PC-3 (cell line): ENCODE data around the gene CTDSP1.

Experiments used
- EZH2 ChIP-seq: fragments of 300-600 bp; sonication (generic); IDR thresholded peaks from one replicate; pipeline ENCODE4 v1.6.1; 2017; ENCODE audit warnings: antibody characterized with exemption, mild to moderate bottlenecking, low read length; ENCODE audit not compliant: unreplicated experiment
- EZH2phosphoT487 ChIP-seq: fragments of 300-600 bp; sonication (generic); IDR thresholded peaks from 2 replicates; pipeline ENCODE4 v1.6.1; 2018; ENCODE audit warnings: mild to moderate bottlenecking, antibody characterized with exemption, low read length, borderline replicate concordance
- TF ChIP-seq, protein P1 (sequence below): fragments of 300-600 bp; sonication (generic); conservative IDR thresholded peaks from 2 replicates; pipeline ENCODE4 v1.5.1; 2017; ENCODE audit warnings: antibody characterized with exemption, low read depth, mild to moderate bottlenecking, low read length

DNA sequence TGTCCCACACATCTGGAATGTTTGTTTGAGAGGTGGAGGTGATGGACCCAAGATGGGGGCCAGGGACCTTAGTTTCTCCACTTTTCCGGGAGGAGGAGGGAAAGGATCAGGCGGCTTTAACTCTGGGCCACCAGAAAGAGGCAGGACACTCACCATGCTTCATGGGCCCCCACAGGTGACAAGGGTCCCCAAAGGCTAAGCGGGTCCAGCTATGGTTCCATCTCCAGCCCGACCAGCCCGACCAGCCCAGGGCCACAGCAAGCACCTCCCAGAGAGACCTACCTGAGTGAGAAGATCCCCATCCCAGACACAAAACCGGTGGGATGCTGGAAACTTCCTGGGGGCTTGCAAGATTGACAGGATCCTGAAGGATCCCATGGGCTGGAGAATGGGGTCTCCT, 16.9 kb upstream of the CTDSP1 start:
- TF ChIP-seq EZH2, result no peak
- TF ChIP-seq, protein P1, sequence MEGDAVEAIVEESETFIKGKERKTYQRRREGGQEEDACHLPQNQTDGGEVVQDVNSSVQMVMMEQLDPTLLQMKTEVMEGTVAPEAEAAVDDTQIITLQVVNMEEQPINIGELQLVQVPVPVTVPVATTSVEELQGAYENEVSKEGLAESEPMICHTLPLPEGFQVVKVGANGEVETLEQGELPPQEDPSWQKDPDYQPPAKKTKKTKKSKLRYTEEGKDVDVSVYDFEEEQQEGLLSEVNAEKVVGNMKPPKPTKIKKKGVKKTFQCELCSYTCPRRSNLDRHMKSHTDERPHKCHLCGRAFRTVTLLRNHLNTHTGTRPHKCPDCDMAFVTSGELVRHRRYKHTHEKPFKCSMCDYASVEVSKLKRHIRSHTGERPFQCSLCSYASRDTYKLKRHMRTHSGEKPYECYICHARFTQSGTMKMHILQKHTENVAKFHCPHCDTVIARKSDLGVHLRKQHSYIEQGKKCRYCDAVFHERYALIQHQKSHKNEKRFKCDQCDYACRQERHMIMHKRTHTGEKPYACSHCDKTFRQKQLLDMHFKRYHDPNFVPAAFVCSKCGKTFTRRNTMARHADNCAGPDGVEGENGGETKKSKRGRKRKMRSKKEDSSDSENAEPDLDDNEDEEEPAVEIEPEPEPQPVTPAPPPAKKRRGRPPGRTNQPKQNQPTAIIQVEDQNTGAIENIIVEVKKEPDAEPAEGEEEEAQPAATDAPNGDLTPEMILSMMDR, result no peak
- TF ChIP-seq EZH2phosphoT487, result no peak
